ENCODE data around the gene TGIF2. TPM values are rescaled to one million over a fixed set of nuclear protein-coding genes. Genes with fewer than 3 reads are reported as not detected.

The TGIF2 gene
- total and polyA plus RNA-seq, 9 donors = 18.0 to 31.1 (median 24.8) TPM

DNA sequence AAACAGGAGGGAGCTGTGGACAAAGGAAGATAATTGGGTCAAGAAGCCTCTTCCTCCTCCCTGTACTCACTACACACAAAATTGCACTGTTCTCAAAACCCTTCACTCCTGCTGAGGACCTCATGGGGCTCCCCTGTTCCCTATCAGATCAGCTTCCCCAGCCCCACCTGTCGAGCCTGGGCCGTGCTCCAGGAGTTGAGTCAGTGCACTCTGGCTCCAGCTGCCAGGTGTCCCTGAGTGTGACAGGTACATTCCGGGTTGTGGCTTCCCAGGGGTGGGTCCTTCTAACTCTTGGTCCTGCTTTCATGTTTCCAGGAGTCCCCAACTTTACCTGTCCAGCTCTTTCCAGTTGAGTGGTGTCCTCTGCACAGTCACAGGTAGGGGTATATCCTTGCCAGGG, 40.6 kb downstream of the TGIF2 start:
- 67% methylated on average over 3 of the region's 3 CpGs for WGBS (ENCODE audit: insufficient coverage)

DNA sequence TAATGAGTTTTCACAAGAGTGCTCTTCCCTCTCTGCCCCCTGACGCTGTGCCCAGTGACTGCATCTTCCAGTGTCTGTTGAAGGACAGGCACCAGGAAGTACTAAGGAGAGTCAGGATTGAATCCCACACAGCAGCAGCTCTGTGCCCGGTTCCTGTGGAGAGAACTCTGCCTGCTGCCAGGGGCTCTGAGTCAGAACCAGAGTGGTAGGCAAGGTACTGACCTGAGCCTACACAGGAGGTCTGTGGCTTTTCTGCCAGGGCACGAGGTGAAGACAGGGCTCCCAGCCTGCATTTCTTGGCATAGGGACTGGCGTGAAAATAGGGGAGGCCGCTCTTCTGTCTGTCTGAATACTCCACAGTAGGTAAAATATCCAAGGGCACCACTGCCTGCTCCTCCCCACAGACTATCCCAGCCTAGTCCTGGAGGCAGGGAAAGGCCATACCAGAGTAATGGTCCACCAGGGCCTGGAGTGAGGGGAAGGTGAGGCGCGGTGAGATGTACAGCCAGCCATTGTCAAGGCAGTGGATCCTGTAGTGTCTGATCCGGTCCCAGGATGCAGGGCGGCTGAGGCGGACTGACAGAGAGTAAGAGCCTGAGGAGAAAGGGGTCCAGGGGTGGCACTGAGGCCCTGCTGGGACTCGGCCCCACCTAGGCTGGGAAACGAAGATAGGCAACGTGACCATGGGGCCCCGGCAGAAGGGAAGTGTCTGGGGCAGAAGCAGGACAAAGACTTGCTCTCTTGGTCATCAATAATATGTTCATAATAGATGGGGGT, 41.6 kb downstream of the TGIF2 start:
- Histone ChIP-seq H3K4me1 (ENCODE audit: control insufficient read depth, insufficient read depth, low read length) (no peaks in the 10 kb centered on the region), H3K4me3 (ENCODE audit: low read length) (no peak overlapping the region), H3K9me3 (replicated peaks; ENCODE audit: control insufficient read depth, low read depth, low read length) (no peaks in the 10 kb centered on the region), H3K27me3 (ENCODE audit: control insufficient read depth, insufficient read depth, low read length) (no peaks in the 10 kb centered on the region), H3K36me3 (ENCODE audit: control insufficient read depth, insufficient read depth, low read length) (peaks cover 40% of the 10 kb centered on the region), H3K27ac (ENCODE audit: low read length) (no peak overlapping the region)
- 89% methylated on average over 8 of the region's 14 CpGs for WGBS (ENCODE audit: insufficient coverage)
- no peak for DNase-seq

More for the DNA sequence above, 40.6 kb downstream of the TGIF2 start:
- no peaks in the 10 kb centered on the region for H3K4me1 ChIP-seq (ENCODE audit: control insufficient read depth, insufficient read depth, low read length)
- peaks cover 50% of the 10 kb centered on the region for H3K36me3 ChIP-seq (ENCODE audit: control insufficient read depth, insufficient read depth, low read length)
- no peak overlapping the region for H3K27ac ChIP-seq (ENCODE audit: low read length)
- H3K9me3 ChIP-seq (replicated peaks; ENCODE audit: control insufficient read depth, low read depth, low read length) = no peaks in the 10 kb centered on the region
- no peak overlapping the region for H3K4me3 ChIP-seq (ENCODE audit: low read length)
- no peaks in the 10 kb centered on the region for H3K27me3 ChIP-seq (ENCODE audit: control insufficient read depth, insufficient read depth, low read length)
- no peak for DNase-seq

DNA sequence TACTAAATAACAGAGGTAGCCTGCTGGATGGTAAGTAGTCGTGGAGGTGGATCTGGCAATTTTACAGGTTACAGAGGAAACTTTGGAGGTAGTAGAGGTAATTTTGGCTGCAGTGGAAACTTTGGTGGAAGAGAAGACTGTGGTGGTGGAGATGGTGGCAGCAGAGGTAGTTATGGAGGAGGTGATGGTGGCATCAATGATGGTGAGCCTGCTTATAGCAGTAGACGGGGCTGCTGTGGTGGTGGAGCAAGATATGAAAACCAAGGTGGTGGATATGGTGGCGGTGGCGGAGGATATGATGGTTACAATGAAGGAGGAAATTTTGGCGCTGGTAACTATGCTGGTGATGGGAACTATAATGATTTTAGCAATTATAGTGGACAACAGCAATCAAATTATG, 47.5 kb downstream of the TGIF2 start:
- WGBS (ENCODE audit: insufficient coverage) = 87% methylated on average over 5 of the region's 5 CpGs

DNA sequence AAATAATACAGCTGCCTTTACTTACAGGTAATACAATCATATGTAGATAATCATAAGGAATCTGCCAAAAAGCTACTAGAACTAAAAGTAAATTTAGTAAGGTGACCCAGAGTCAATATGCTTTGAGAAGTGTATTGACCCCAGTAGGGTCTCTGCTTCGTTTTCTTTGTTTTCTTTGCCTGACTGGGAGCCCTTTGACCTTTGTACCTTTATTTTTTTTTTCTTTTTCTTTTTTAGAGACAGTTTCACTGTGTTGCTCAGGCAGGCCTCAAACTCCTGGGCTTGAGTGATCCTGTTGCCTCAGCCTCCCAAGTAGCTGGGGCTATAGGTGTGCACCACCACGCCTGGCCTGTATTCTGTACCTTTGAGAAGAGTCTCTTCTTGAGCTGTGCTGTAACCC, 50.0 kb downstream of the TGIF2 start:
- Histone ChIP-seq H3K9me3 (replicated peaks; ENCODE audit: control insufficient read depth, low read depth, low read length) (no peaks in the 10 kb centered on the region), H3K36me3 (ENCODE audit: control insufficient read depth, insufficient read depth, low read length) (no peaks in the 10 kb centered on the region), H3K4me3 (ENCODE audit: low read length) (no peak overlapping the region), H3K4me1 (ENCODE audit: control insufficient read depth, insufficient read depth, low read length) (no peaks in the 10 kb centered on the region), H3K27me3 (ENCODE audit: control insufficient read depth, insufficient read depth, low read length) (no peaks in the 10 kb centered on the region), H3K27ac (ENCODE audit: low read length) (no peak overlapping the region)
- WGBS (ENCODE audit: insufficient coverage) = no CpG with 5 or more reads among the region's 2 CpGs
- DNase-seq = no peak

More for the DNA sequence above, 47.5 kb downstream of the TGIF2 start:
- DNase-seq = no peak
- Histone ChIP-seq H3K27me3 (ENCODE audit: control insufficient read depth, insufficient read depth, low read length) (no peaks in the 10 kb centered on the region), H3K36me3 (ENCODE audit: control insufficient read depth, insufficient read depth, low read length) (no peaks in the 10 kb centered on the region), H3K4me1 (ENCODE audit: control insufficient read depth, insufficient read depth, low read length) (no peaks in the 10 kb centered on the region), H3K9me3 (replicated peaks; ENCODE audit: control insufficient read depth, low read depth, low read length) (no peaks in the 10 kb centered on the region), H3K27ac (ENCODE audit: low read length) (no peak overlapping the region), H3K4me3 (ENCODE audit: low read length) (no peak overlapping the region)

DNA sequence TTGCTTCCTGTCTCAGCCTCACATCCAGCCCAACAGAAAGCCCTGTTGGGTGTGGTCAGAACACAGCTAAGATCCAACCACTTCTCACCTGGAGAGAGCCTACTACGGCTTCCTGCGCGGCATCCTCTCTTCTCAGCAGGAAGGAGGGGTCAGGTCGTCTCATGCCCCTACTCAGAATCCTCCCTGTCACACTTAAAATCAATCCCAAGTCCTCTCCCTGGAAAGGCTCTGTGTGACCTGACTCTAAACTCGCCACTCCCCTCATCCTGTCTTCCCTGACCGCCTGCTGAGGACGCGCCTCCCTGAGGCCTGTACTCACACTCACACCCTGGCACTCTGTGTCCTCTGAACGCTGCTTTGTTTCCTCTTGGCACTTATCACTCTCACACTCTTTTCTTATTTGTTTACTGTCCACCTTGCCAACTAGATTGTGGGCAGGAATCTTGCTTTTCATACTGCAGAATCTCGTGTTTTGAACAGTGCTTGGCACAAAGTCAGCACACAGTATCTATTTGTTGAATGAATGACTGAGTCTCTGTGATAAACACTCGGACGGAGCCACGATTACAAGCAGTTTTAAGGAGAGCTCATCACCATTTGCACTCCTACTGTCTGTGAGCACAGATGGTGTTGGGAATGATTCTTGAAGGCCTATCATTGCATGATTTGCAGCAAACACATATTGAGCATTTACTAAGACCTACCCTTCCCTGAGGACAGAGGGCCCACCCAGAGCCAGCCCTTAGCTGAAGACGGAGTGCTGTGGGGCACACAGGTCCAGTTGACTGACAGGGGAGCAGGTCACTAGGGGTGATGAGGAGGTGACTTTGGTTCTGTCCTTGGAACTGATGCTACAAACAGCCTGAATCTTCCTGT, 50.9 kb downstream of the TGIF2 start:
- 40% methylated on average over 10 of the region's 14 CpGs for WGBS (ENCODE audit: insufficient coverage)
- H3K9me3 ChIP-seq (replicated peaks; ENCODE audit: control insufficient read depth, low read depth, low read length) = no peaks in the 10 kb centered on the region
- H3K4me3 ChIP-seq (ENCODE audit: low read length) = no peak overlapping the region
- no peaks in the 10 kb centered on the region for H3K36me3 ChIP-seq (ENCODE audit: control insufficient read depth, insufficient read depth, low read length)
- no peaks in the 10 kb centered on the region for H3K4me1 ChIP-seq (ENCODE audit: control insufficient read depth, insufficient read depth, low read length)
- no peak for DNase-seq
- no peak overlapping the region for H3K27ac ChIP-seq (ENCODE audit: low read length)
- H3K27me3 ChIP-seq (ENCODE audit: control insufficient read depth, insufficient read depth, low read length) = no peaks in the 10 kb centered on the region

DNA sequence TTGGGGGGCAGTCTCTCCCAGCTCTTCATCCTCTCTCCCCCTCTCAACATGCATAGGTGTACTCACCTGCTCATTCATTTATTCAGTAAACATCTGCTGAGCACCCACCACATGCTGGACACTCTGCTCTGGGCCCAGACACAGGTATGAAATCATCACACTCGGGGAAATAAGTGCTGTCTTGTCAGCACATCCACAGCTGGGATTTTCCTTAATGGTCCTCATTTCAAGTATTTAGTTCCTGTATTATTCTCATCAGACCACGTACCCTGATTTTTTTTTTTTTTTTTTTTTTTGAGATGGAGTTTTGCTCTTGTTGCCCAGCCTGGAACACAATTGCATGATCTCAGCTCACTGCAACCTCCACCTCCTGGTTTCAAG, 51.5 kb downstream of the TGIF2 start:
- H3K27ac ChIP-seq (ENCODE audit: low read length) = no peak overlapping the region
- no peaks in the 10 kb centered on the region for H3K4me1 ChIP-seq (ENCODE audit: control insufficient read depth, insufficient read depth, low read length)
- H3K27me3 ChIP-seq (ENCODE audit: control insufficient read depth, insufficient read depth, low read length) = no peaks in the 10 kb centered on the region
- H3K36me3 ChIP-seq (ENCODE audit: control insufficient read depth, insufficient read depth, low read length) = no peaks in the 10 kb centered on the region
- DNase-seq = no peak
- H3K4me3 ChIP-seq (ENCODE audit: low read length) = no peak overlapping the region
- no peaks in the 10 kb centered on the region for H3K9me3 ChIP-seq (replicated peaks; ENCODE audit: control insufficient read depth, low read depth, low read length)
- 86% methylated on average over 1 of the region's 2 CpGs for WGBS (ENCODE audit: insufficient coverage)

DNA sequence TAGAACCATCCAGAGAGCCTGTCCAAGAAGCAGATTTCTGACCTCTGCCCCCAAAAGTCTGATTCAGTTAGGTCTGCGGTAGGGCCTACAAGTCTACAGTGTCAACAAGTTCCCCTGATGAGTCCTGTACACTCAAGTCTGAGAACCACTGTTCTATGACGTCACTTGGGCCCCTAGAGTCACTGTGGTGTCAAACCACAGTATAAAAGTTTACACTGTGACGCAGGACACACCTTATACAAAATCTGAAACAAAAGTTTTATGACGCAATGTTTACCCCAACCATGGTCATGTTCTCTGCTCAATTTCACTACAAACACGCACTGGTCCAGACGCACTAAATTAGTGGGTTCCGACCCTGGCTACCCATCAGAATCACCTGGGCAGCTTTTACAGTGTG, 54.7 kb downstream of the TGIF2 start:
- Histone ChIP-seq H3K4me3 (ENCODE audit: low read length) (no peak overlapping the region), H3K36me3 (ENCODE audit: control insufficient read depth, insufficient read depth, low read length) (no peaks in the 10 kb centered on the region), H3K27ac (ENCODE audit: low read length) (no peak overlapping the region), H3K9me3 (replicated peaks; ENCODE audit: control insufficient read depth, low read depth, low read length) (no peaks in the 10 kb centered on the region), H3K27me3 (ENCODE audit: control insufficient read depth, insufficient read depth, low read length) (no peaks in the 10 kb centered on the region), H3K4me1 (ENCODE audit: control insufficient read depth, insufficient read depth, low read length) (no peaks in the 10 kb centered on the region)
- no peak for DNase-seq
- 91% methylated on average over 6 of the region's 7 CpGs for WGBS (ENCODE audit: insufficient coverage)

DNA sequence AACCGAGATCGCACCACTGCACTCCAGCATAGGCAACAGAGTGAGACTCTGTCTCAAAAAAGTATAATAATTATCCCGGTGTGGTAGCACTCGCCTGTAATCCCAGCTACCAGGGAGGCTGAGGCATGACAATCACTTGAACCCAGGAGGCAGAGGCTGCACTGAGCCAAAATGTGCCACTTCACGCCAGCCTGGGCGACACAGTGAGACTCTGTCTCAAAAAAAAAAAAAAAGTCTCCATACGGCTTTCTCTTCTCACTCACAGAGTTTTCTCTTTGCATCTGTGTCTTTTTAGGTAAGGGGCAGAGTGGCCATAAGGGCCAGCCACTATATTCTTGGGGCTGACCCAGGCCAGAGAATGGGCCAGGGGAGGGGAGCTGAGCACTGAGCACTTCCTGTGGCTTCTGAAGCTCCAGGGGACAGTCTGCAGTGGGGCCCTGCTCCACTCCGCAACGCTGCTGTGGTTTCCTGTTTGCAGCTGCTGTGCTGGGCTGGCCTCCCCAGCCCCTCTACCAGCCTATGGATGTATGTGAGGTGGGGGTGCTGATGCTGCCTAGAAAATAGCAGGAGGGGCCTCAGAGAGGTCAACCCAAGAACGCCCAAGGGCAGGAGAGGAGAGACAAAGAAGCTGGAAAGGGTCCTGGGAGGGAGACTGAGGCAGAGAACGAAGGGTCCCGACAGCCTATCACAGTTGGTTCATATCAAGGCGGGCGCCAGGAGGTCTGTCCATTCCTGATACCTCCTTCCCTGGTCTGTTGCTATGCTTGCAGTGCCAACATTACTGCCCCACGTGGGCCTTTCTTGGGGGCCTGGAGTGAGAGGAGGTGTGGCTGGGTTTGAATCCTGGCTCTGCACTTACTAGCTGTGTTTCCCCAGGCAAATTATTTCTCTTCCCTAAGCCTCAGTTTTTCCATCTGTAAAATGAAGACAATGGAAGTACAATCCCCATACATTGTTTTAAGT, 56.6 kb downstream of the TGIF2 start:
- H3K27me3 ChIP-seq (ENCODE audit: control insufficient read depth, insufficient read depth, low read length) = no peaks in the 10 kb centered on the region
- no peaks in the 10 kb centered on the region for H3K9me3 ChIP-seq (replicated peaks; ENCODE audit: control insufficient read depth, low read depth, low read length)
- WGBS (ENCODE audit: insufficient coverage) = 79% methylated on average over 6 of the region's 15 CpGs
- no peaks in the 10 kb centered on the region for H3K4me1 ChIP-seq (ENCODE audit: control insufficient read depth, insufficient read depth, low read length)
- no peaks in the 10 kb centered on the region for H3K36me3 ChIP-seq (ENCODE audit: control insufficient read depth, insufficient read depth, low read length)
- no peak for DNase-seq
- no peak overlapping the region for H3K27ac ChIP-seq (ENCODE audit: low read length)
- no peak overlapping the region for H3K4me3 ChIP-seq (ENCODE audit: low read length)

DNA sequence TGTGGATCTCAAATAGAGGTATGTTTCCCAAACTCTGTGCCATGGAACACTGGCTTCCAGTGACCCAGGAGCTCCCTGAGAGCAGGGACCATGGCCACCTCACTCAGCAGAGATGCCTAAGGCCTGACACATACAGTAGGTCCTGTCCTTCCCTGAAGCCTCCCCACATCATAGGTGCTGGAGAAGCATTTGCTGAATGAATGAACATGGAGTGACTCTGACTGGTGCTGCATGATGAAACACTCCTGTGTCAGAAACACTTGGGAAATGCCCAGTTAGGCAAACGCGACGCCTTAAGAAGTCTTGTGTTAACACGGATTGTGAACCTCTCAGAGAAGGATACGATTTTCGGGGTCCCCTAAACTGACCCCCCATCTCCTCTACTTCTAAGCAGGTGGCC, 58.2 kb downstream of the TGIF2 start:
- DNase-seq = no peak
- Histone ChIP-seq H3K9me3 (replicated peaks; ENCODE audit: control insufficient read depth, low read depth, low read length) (no peaks in the 10 kb centered on the region), H3K4me3 (ENCODE audit: low read length) (no peak overlapping the region), H3K27me3 (ENCODE audit: control insufficient read depth, insufficient read depth, low read length) (no peaks in the 10 kb centered on the region), H3K27ac (ENCODE audit: low read length) (no peak overlapping the region), H3K4me1 (ENCODE audit: control insufficient read depth, insufficient read depth, low read length) (no peaks in the 10 kb centered on the region), H3K36me3 (ENCODE audit: control insufficient read depth, insufficient read depth, low read length) (no peaks in the 10 kb centered on the region)
- 88% methylated on average over 6 of the region's 6 CpGs for WGBS (ENCODE audit: insufficient coverage)

DNA sequence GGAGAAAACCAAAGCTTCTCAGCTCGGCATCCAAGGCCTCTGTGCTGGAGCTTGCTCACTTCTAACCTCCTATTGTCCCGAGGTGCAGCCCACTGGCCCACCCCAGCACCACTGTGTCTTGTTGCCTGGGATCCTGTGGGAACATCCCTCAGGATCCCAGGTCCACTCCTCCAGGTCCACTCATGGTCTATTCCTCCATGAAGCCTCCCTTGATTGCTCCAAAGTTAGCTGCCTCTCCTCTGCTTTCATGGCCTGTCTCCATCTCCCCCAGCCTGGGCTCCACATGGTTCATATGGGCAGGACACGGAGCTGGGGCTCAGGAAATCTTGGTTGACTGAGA, 58.7 kb downstream of the TGIF2 start:
- 68% methylated on average over 3 of the region's 3 CpGs for WGBS (ENCODE audit: insufficient coverage)
- Histone ChIP-seq H3K27ac (ENCODE audit: low read length) (no peak overlapping the region), H3K4me3 (ENCODE audit: low read length) (no peak overlapping the region), H3K27me3 (ENCODE audit: control insufficient read depth, insufficient read depth, low read length) (no peaks in the 10 kb centered on the region), H3K36me3 (ENCODE audit: control insufficient read depth, insufficient read depth, low read length) (no peaks in the 10 kb centered on the region), H3K9me3 (replicated peaks; ENCODE audit: control insufficient read depth, low read depth, low read length) (no peaks in the 10 kb centered on the region), H3K4me1 (ENCODE audit: control insufficient read depth, insufficient read depth, low read length) (no peaks in the 10 kb centered on the region)
- DNase-seq = no peak
